Measurements from ENCODE around the gene YAE1.

DNA sequence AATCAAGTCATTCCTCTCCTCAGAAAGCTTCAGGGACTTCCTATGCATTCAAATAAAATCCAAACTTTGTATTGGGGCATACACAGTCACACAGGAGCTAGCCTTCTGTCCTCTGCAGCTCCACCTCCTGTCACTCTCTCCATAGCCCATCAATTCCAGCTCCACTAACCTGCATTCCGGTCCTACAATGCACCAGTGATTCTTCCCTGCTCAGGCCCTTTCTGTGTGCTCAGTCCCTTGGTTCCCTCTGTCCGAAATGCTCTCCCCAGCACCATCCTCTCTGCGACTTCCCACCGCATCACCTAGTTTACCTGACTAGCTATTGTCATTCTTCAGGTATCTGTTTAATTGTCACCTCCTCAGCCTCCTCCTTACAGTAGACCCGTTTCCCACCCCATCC, 26.4 kb upstream of the YAE1 start:
- no peak for TF ChIP-seq MXI1 (IDR thresholded peaks at IDR 0.05; ENCODE audit: low read depth, low read length)
- TF ChIP-seq, protein P1, sequence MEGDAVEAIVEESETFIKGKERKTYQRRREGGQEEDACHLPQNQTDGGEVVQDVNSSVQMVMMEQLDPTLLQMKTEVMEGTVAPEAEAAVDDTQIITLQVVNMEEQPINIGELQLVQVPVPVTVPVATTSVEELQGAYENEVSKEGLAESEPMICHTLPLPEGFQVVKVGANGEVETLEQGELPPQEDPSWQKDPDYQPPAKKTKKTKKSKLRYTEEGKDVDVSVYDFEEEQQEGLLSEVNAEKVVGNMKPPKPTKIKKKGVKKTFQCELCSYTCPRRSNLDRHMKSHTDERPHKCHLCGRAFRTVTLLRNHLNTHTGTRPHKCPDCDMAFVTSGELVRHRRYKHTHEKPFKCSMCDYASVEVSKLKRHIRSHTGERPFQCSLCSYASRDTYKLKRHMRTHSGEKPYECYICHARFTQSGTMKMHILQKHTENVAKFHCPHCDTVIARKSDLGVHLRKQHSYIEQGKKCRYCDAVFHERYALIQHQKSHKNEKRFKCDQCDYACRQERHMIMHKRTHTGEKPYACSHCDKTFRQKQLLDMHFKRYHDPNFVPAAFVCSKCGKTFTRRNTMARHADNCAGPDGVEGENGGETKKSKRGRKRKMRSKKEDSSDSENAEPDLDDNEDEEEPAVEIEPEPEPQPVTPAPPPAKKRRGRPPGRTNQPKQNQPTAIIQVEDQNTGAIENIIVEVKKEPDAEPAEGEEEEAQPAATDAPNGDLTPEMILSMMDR (IDR thresholded peaks at IDR 0.05): no peak
- no peak for TF ChIP-seq RFX5 (IDR thresholded peaks at IDR 0.05; ENCODE audit: low read length)
- no peak for TF ChIP-seq POLR2AphosphoS5 (IDR thresholded peaks at IDR 0.05; ENCODE audit: low read depth, low read length)
- TF ChIP-seq, protein P2, sequence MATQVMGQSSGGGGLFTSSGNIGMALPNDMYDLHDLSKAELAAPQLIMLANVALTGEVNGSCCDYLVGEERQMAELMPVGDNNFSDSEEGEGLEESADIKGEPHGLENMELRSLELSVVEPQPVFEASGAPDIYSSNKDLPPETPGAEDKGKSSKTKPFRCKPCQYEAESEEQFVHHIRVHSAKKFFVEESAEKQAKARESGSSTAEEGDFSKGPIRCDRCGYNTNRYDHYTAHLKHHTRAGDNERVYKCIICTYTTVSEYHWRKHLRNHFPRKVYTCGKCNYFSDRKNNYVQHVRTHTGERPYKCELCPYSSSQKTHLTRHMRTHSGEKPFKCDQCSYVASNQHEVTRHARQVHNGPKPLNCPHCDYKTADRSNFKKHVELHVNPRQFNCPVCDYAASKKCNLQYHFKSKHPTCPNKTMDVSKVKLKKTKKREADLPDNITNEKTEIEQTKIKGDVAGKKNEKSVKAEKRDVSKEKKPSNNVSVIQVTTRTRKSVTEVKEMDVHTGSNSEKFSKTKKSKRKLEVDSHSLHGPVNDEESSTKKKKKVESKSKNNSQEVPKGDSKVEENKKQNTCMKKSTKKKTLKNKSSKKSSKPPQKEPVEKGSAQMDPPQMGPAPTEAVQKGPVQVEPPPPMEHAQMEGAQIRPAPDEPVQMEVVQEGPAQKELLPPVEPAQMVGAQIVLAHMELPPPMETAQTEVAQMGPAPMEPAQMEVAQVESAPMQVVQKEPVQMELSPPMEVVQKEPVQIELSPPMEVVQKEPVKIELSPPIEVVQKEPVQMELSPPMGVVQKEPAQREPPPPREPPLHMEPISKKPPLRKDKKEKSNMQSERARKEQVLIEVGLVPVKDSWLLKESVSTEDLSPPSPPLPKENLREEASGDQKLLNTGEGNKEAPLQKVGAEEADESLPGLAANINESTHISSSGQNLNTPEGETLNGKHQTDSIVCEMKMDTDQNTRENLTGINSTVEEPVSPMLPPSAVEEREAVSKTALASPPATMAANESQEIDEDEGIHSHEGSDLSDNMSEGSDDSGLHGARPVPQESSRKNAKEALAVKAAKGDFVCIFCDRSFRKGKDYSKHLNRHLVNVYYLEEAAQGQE (IDR thresholded peaks at IDR 0.05; ENCODE audit: low read depth, low read length): no peak
- no peak for TF ChIP-seq YY1 (IDR thresholded peaks at IDR 0.05; ENCODE audit: low read depth)
- no peak for TF ChIP-seq GATA2 (CRISPR knock-in tag; IDR thresholded peaks at IDR 0.05)
- TF ChIP-seq TCF12 (IDR thresholded peaks at IDR 0.05): no peak
- TF ChIP-seq EP300 (IDR thresholded peaks at IDR 0.05; ENCODE audit: borderline replicate concordance in 1 of 2, low read depth in 1 of 2, low read length in 1 of 2): no peak
- TF ChIP-seq TAF1 (IDR thresholded peaks at IDR 0.05; ENCODE audit: borderline replicate concordance, low read depth, low read length): no peak
- TF ChIP-seq EZH2phosphoT487 (IDR thresholded peaks at IDR 0.05; ENCODE audit: borderline replicate concordance, low read depth): no peak
- TF ChIP-seq SIN3A (IDR thresholded peaks at IDR 0.05; ENCODE audit: borderline replicate concordance, low read depth, low read length): no peak

All from SK-N-SH (cell line).